ENCODE results near the gene KRTAP10-6. TPM values are rescaled to one million over a fixed set of nuclear protein-coding genes. Genes with fewer than 3 reads are reported as not detected.
"Not testable (repeated sequence)": the region's sequence is repeated elsewhere in the genome, so short reads cannot be mapped to it uniquely, and the experiment has no call there.

The KRTAP10-6 gene
- total RNA-seq, 1 donor from 2014 or later = not detected

GRCh38 chr21:44600118-44600978 is 8.0 kb upstream of the KRTAP10-6 start, which contains the start of gene KRTAP10-7:
TSS of gene KRTAP10-7 (plus strand) at chr21:44600597. CDS start at chr21:44600622, 25 bp downstream.
- DNase-seq (ENCODE audit: extremely low read depth, low read depth, low spot score) = not testable (repeated sequence)

- no peak for DNase-seq (ENCODE audit: extremely low read depth, low read depth, low spot score)
These were observed 7.1 kb upstream of the KRTAP10-6 start for GRCh38 chr21:44599264-44600029.

GRCh38 chr21:44598061-44598460 is 5.8 kb upstream of the KRTAP10-6 start:
- DNase-seq (ENCODE audit: extremely low read depth, low read depth, low spot score) = no peak

- no peak for DNase-seq (ENCODE audit: extremely low read depth, low read depth, low spot score)
These were observed 3.9 kb upstream of the KRTAP10-6 start for GRCh38 chr21:44596068-44596725.

GRCh38 chr21:44595524-44595923 is 3.2 kb upstream of the KRTAP10-6 start:
- no peak for DNase-seq (ENCODE audit: extremely low read depth, low read depth, low spot score)

GRCh38 chr21:44594406-44594916 is 2.2 kb upstream of the KRTAP10-6 start:
- no peak for DNase-seq (ENCODE audit: extremely low read depth, low read depth, low spot score)

GRCh38 chr21:44593598-44594405 is 1.5 kb upstream of the KRTAP10-6 start:
- no peak for DNase-seq (ENCODE audit: extremely low read depth, low read depth, low spot score)

GRCh38 chr21:44591801-44592130 is 539 bp downstream of the KRTAP10-6 start:
- DNase-seq (ENCODE audit: extremely low read depth, low read depth, low spot score) = not testable (repeated sequence)

GRCh38 chr21:44590897-44591800 is 1.2 kb downstream of the KRTAP10-6 start:
- DNase-seq (ENCODE audit: extremely low read depth, low read depth, low spot score) = not testable (repeated sequence)

- DNase-seq (ENCODE audit: extremely low read depth, low read depth, low spot score) = no peak
These were observed 2.0 kb downstream of the KRTAP10-6 start for GRCh38 chr21:44590311-44590721.

- no peak for DNase-seq (ENCODE audit: extremely low read depth, low read depth, low spot score)
These were observed 2.6 kb downstream of the KRTAP10-6 start for GRCh38 chr21:44589586-44590305.

GRCh38 chr21:44589094-44589493 is 3.2 kb downstream of the KRTAP10-6 start:
- DNase-seq (ENCODE audit: extremely low read depth, low read depth, low spot score) = no peak

GRCh38 chr21:44585892-44586291 is 6.4 kb downstream of the KRTAP10-6 start:
- no peak for DNase-seq (ENCODE audit: extremely low read depth, low read depth, low spot score)

- DNase-seq (ENCODE audit: extremely low read depth, low read depth, low spot score) = no peak
These were observed 8.5 kb downstream of the KRTAP10-6 start for GRCh38 chr21:44583800-44584147.

- DNase-seq (ENCODE audit: extremely low read depth, low read depth, low spot score) = no peak
These were observed 9.1 kb downstream of the KRTAP10-6 start for GRCh38 chr21:44583089-44583799.

GRCh38 chr21:44582055-44582454 is 10.2 kb downstream of the KRTAP10-6 start:
- DNase-seq (ENCODE audit: extremely low read depth, low read depth, low spot score) = no peak

- no peak for DNase-seq (ENCODE audit: extremely low read depth, low read depth, low spot score)
These were observed 11.1 kb downstream of the KRTAP10-6 start for GRCh38 chr21:44581158-44581557.

GRCh38 chr21:44580231-44580821 is 12.0 kb downstream of the KRTAP10-6 start, which contains the start of gene KRTAP10-5:
TSS of gene KRTAP10-5 (minus strand) at chr21:44580604. CDS start at chr21:44580578, 26 bp downstream.
- DNase-seq (ENCODE audit: extremely low read depth, low read depth, low spot score) = not testable (repeated sequence)
